WERI-Rb-1 (cell line): ENCODE results near the gene PAX8.

Experiments used
- DNase-seq: peaks from one replicate; pipeline ENCODE4 v3.0.0-alpha.2; 2020
- H3K27ac ChIP-seq: fragments of 250-450 bp; sonication (Bioruptor Pico); 2 replicates; pipeline ENCODE4 v1.5.1; 2020; ENCODE audit warnings: mild to moderate bottlenecking, moderate library complexity
- H3K27me3 ChIP-seq: fragments of 250-450 bp; sonication (Bioruptor Pico); 2 replicates; pipeline ENCODE4 v1.5.1; 2021; ENCODE audit warnings: mild to moderate bottlenecking, low read depth, moderate library complexity; ENCODE audit not compliant: insufficient read depth, severe bottlenecking
- H3K36me3 ChIP-seq: fragments of 250-450 bp; sonication (Bioruptor Pico); 2 replicates; pipeline ENCODE4 v1.5.1; 2020; ENCODE audit warnings: mild to moderate bottlenecking, moderate library complexity
- H3K4me3 ChIP-seq: 2 replicates; pipeline ENCODE4 v1.5.1; 2011; ENCODE audit warnings: low read depth, mild to moderate bottlenecking, control low read depth, low read length
- H3K9me3 ChIP-seq: fragments of 250-450 bp; sonication (Bioruptor Pico); 2 replicates; pipeline ENCODE4 v1.5.1; 2021; ENCODE audit warnings: mild to moderate bottlenecking, moderate library complexity; ENCODE audit not compliant: severe bottlenecking
- CTCF ChIP-seq: IDR thresholded peaks from 2 replicates; pipeline ENCODE4 v1.5.1; 2011; ENCODE audit warnings: low read depth, mild to moderate bottlenecking, control low read depth, inconsistent platforms, low read length

The PAX8 gene

DNA sequence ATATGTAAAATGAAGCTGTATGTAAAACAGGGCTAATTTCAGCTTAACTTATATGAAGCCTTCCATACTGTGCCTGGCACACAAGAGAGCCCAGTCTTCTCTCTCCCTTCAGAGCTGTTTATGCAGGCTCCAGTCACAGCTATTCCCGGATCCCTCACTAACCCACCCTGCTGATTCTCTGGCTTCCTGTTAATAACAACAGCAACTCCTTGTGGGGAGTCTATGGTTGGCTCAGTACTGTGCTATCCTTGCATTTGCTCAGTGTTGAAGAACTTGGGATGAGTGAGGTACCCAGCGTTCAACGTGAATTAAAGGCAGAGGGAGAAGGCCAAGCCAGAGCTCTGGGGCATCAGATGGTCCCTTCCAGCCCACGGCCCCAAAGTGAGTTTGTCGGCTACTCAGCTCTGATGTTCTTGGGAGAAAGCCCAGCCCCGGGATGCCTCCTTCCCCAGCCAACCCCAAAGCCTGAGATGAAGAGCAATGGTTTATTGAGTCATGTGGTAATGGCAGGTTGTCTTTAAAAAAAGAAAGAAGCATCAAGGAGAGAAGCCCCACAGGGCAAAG, 61.7 kb downstream of the PAX8 start:
- Histone ChIP-seq H3K36me3 (no peaks in the 10 kb centered on the region), H3K9me3 (no peaks in the 10 kb centered on the region), H3K27me3 (no peaks in the 10 kb centered on the region), H3K27ac (no peak overlapping the region), H3K4me3 (no peak overlapping the region)
- TF ChIP-seq CTCF: no peak
- no peak for DNase-seq

DNA sequence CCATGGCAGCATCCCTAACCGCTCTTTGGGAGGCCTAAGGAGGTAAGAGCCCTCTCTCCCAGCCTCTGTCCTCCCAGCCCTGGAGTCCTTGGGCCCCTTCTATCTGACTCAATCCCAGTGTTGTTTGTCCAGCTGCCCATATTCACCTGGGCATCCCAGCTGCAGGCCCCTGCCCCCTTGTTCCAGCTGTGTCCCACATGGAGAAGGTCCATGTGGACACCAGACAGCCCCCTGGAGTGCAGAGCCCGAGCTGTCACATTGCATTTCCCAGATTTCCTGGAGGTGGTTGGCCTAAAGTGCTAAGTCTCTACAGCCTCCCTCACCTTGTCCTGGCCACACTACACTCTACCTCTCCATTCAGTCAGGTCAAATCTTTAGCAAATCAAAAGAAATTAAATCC, 62.4 kb downstream of the PAX8 start:
- no peaks in the 10 kb centered on the region for H3K27me3 ChIP-seq
- H3K9me3 ChIP-seq: no peaks in the 10 kb centered on the region
- TF ChIP-seq CTCF: no peak
- DNase-seq: no peak
- H3K36me3 ChIP-seq: no peaks in the 10 kb centered on the region
- H3K4me3 ChIP-seq: no peak overlapping the region
- H3K27ac ChIP-seq: no peak overlapping the region

DNA sequence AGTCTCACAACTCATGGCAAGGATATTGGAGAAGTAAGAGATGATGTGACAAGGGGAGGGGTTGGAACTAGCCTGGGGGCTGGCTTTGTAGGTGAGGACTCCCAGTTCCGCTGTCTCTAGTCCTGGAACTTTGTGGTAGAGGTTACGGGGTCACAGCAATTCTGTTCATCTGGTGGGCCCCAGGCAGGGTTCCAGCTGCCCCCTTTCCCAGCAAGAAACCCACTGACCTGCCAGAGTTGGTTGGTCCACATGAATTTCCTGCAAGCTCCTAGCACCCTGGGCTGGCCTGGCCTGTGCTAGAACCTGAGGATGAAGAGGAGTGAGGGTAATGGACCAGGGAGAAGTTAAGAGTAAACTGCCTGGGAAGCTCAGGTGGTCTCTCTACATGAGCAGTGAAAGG, 63.7 kb downstream of the PAX8 start:
- Histone ChIP-seq H3K4me3 (no peak overlapping the region), H3K27ac (no peak overlapping the region), H3K27me3 (no peaks in the 10 kb centered on the region), H3K9me3 (no peaks in the 10 kb centered on the region), H3K36me3 (no peaks in the 10 kb centered on the region)
- no peak for TF ChIP-seq CTCF
- no peak for DNase-seq

GRCh38 chr2:113214141-113214540, 64.6 kb downstream of the PAX8 start:
- Histone ChIP-seq H3K36me3 (no peaks in the 10 kb centered on the region), H3K27ac (no peak overlapping the region), H3K9me3 (no peaks in the 10 kb centered on the region), H3K27me3 (no peaks in the 10 kb centered on the region), H3K4me3 (no peak overlapping the region)
- no peak for TF ChIP-seq CTCF
- no peak for DNase-seq

DNA sequence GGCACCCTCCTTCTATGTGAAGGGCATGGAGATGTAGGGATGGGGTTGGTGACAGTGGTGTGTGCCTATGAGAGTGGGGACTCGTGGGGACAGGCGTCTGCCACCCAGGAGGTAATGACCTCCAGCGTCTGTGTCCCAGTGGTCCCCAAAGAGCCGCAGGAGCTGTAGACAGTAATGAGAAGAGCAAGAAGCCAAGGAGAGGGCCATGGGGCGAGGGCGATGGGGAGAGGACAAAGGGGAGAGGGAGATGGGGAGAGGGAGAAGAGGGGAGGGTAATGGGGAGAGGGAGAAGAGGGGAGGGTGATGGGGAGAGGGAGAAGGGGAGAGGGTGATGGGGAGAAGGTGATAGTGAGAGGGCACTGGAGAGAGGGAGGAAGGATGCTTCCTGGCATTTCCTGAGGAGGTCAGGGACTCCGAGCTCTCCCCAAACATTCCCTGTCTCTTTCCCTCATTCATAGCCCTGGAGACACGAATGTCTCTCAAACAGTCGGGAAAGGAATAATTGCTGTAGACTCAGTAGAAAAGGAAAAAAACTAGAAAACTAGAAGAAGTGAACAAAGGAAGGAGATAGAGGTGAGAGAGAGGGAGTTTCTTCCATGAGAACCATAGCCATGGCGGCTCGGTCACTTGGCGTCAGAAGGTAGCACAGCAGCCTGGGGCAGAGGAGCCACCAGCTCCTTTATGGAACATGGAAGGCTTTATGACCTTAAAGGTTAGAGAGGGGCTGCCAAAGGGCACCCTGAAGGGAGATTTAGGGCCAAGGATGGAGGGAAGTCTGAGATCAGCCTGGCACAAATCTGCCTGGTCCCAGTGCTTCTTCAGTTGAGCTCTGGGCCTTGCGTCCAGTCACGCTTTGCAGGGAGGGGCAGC, 65.4 kb downstream of the PAX8 start:
- no peak overlapping the region for H3K4me3 ChIP-seq
- no peak for TF ChIP-seq CTCF
- H3K36me3 ChIP-seq: no peaks in the 10 kb centered on the region
- no peaks in the 10 kb centered on the region for H3K9me3 ChIP-seq
- no peak overlapping the region for H3K27ac ChIP-seq
- no peaks in the 10 kb centered on the region for H3K27me3 ChIP-seq
- no peak for DNase-seq
